UCSD-AML1 (cell line): ENCODE measurements around the gene KCNQ1OT1.

Experiments used
- DNase-seq: peaks from one replicate; lab custom pipeline; 2025; ENCODE audit not compliant: unreplicated experiment; lab: John Stamatoyannopoulos, UW

The KCNQ1OT1 gene

DNA sequence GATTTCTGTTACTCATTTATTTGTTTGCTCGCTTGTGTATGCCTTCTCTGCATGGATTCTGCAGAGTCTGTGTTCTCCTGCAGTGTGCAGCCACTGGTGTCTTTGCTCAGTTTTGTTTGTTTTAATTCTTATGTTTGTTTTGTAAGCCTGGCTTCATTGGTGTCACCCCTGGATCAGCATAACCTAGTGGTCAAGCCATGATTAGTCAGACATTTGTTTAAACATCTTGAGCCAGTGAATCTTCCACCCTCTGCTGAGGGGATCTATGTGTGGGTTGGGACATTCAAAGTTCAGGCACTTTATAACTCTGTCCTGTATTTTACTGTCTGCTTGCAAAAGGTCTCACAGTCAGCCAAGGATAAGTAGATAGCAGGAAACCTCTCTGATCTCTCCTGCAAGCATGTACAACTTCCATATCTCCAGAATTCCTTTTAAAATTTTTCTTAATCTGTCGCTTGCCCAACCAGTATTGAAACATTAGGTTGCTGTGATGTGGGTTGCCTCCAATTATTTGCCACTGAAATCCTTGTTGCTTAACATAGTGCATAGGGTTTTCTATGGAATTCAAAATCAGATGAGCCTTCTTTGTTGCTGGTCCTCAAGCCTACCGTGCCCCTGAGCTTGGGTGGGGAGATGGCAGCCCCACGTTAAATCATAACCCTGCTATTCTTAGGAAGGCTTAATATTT lies 86.8 kb downstream of the KCNQ1OT1 start:
- no peak for DNase-seq

DNA sequence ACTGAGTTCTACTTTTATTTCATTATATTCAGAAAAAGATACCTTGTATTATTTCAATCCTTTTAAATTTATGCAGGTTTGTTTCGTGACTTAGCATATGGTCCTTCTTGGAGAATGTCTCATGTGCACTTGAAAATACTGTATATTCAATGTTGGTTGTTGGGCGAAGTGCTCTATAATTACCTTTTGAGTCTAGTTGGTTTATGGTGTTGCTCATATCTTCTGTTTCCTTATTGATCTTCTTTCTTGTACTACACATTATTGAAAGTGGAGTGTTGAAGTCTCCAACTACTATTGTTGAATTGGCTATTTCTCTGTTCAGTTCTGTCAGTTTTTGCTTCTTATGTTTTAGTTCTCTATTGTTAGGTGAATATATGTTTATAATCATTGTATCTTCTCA lies 90.4 kb downstream of the KCNQ1OT1 start:
- no peak for DNase-seq

DNA sequence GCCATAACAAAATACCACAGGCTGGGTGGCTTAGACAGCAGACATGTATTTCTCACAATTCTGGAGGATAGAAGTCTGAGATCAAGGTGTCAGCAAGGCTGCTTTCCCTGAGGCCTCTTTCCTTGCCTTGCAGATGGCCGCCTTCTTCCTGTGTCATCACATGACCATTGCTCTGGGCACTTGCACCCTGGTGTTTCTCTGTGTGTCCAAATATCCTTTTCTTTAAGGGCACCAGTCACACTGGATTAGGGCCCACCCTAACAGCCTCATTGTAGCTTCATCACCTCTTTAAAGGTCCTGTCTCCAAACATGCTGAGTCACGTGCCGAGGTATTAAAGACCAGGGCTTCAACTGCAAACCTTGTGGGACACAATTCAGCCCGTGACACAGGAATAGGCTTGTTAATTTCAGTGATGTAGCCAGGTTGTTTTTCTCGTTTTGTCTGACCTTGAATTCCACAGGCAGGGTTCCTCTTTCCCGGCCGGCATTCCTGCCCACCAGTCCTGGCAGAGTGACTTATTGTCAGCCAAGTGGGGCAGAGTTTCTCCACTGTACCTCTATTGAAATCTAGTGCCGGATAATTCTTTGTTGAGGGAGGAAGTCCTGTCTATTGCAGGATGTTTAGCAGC lies 100.1 kb downstream of the KCNQ1OT1 start:
- DNase-seq, result no peak

DNA sequence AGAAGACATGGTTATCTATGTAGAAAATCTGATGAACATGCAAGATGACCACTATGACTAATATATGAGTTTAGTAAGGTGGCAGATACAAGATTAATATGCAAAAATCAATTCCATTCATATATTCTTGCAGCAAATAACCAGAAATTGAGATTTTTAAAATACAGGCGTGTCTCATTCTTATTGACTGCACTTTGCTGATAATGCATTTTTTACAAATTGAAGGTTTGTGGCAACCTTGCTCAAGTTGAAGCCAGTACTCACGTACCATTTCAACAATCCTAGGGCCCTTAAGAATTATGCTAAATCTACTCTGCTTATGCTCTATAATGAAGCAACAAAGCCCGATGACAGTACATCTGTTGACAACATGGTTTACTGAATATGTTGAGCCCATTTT lies 104.6 kb downstream of the KCNQ1OT1 start:
- no peak for DNase-seq

DNA sequence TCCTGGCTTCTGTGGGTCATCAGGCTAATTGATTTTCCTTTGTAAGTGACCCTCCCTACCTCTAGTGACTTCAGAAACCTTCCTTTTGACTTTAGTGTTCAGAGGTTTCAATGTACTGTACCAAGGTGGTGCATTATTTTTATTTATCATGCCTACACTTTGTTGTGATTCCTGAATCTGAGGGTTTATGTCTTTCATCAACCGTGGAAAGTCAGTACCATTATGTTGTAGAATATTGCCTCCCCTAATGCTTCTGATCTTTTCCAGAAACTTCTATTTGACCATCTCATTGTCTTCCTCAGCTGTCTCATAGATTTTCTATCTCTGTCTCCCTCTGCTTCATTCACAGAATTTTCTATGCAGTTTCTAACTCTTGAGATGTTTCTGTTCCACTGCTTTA lies 105.5 kb downstream of the KCNQ1OT1 start:
- DNase-seq, result no peak

DNA sequence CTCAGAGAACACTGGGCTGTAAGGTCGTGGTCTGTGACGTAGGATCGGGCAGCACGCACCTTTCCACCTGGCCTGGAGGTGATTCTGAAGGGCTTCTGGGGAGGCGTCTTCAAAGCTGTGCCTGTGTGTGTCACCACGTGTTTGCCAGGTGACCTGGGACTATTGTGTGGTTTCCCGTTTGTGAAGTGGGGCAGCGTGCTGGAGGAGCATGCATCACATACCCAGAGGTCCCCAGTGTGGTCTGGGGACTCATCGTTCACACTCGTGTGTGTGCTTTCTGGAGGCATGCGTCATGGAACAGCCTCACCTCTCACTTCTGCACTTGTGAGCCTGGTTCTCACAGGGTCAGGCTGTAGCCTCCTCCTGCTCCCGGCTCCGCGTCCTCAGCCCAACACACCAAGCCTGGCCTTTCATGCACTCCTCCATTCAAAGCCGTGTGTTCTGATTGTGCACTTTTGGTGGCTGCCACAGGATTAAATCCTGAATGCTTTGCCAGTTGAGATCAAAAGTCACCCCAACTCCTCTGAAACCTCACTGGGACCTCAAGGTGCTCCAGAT lies 106.3 kb downstream of the KCNQ1OT1 start:
- no peak for DNase-seq

DNA sequence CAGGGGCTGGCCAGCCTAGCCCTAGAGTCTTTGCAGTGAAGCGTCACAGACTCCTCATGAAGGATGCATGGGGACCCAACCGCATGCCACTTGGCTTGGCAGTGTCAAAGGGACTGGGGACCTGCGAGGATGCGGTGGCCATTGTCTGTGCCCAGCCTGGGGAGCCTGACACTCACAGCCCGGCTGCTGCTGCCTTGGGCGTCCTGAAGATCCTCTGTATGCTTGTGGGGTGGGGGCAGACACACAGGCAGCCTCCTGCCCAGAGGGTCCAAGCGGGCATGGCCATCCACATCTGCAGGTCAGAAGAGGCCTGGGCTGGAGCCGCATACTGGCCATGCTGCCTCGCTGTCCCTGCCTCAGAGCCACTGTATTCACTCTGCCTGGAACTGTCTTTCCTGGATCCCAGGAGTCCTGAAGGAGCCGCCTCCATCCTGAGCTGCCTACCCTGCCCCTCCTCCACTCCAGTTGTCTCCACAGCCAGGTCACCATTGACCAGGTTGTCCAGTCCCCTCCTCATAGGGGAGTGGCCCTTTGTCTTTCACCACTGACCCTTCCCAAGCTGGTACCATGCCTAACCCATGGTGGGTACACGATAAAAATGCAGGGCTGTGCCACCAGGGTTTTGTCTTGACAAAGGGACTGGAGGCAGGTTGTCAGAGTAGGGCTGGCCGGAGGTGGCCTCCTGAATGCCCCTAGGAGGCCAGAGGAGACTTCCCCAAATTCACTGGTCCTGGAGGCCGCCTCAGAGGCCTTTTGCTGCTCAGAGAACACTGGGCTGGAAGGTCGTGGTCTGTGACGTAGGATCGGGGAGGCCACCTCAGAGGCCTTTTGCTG lies 107.0 kb downstream of the KCNQ1OT1 start:
- DNase-seq, result no peak

DNA sequence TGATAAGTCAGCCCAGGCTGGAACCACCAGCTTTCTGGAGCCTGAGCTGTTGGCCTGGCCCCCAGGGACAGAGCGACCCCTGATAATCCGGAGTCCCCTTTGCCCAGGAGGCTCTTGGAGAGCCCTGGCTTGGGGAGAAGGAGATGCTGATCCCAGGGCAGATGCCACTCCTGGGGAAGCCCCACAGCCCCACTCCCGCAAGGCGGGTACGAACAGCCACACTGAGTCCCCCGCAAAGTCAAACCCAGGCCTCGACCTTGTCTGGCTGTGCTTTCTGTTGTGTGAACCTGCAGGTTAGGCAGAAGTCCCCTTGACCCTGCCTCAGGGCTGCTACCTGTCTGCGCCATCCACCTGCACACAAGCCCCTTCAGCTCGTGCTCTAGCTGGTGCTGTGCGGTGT lies 108.0 kb downstream of the KCNQ1OT1 start:
- DNase-seq, result no peak

DNA sequence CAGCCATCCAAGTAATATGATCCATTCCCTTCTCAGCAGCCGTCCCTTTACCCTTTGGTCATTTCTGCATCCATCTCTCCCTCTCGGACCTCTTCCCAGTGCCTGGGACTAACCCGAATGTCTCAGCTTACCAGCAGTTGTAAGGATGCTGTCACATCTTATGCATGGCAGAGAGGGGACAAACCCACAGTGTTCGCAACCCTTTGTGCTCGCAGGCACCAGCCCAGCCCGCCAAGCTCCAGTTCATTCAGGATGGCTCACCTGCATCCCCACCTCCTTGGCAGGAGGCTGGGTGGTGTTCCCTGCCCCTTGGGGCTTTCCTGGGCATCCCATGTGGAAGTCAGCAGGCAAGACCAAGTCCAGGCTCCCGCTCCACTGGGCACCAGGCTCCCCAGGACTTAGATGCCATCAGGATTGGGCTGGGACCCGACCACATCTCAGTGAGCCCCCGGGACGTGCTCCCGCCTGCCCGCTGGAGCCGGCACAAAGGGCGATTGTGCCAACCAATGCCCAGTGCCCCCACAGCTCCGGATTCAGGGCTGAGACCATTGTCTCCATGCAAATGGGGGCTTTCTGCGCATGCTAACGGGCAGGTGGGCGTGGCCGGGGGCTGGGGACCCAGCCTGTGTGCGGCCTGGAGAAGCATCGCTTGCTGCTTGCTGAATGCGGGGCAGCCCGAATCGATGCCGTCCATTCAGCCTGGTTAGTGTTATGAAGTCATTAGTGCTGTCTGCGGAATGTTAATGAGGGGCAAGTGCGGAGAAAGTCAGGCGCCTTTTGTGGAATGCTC lies 108.6 kb downstream of the KCNQ1OT1 start:
- DNase-seq, result no peak

DNA sequence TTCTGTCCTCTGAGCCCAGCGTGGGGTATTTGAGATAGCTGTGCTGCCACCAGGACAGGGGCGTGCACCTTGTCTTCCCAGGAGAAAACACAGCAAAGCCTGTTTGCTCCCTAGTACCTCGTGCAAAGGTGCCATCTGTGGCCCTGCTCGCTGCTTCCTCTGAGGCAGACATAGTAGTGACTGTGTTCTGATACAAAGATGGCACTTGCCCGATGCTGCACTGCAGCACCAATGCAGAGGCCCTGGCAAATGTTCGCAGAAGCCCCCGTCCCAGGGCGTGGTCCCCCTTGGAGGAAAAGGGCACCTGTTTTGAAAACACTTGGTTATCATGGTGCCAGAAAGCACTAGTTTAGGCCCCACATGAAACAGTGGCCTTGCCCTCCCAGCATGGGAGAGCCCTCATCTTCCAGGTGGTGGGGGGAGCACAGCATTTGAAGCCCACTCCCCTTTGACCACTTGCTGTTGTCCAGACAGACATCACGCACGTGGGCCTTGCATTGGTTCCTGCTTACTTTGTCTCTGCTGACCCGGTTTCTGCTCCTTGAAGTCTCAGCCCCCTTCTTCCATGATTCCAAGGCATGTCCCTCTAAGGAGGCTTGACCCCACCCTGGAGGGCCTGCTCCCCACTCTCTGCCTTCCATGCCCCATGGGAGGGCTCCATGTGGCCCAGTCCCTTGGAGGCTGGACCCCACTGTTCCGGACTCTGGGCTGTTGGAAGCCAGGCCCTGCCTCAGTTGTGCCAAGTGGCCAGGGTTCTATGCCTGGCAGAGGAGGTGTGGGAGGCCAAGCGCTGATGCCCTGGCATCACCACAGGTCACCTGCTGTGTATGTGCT lies 109.4 kb downstream of the KCNQ1OT1 start:
- no peak for DNase-seq

DNA sequence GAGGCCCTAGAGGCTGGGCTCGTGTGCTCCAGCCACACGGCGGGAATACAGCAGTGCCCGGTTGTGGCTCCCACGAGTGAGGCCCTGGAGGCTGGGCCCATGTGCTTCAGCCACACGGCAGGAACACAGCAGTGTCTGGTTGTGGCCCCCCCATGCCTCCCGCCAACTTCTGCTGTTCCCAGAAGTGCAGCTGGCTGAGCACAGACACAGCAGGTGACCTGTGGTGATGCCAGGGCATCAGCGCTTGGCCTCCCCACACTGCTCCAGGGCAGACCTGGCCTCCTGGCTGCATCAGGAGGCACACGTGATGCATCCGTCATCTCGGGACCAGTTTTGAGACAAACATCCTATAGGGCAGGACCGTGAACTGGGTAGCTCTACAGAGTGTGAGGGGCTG lies 110.3 kb downstream of the KCNQ1OT1 start:
- no peak for DNase-seq

DNA sequence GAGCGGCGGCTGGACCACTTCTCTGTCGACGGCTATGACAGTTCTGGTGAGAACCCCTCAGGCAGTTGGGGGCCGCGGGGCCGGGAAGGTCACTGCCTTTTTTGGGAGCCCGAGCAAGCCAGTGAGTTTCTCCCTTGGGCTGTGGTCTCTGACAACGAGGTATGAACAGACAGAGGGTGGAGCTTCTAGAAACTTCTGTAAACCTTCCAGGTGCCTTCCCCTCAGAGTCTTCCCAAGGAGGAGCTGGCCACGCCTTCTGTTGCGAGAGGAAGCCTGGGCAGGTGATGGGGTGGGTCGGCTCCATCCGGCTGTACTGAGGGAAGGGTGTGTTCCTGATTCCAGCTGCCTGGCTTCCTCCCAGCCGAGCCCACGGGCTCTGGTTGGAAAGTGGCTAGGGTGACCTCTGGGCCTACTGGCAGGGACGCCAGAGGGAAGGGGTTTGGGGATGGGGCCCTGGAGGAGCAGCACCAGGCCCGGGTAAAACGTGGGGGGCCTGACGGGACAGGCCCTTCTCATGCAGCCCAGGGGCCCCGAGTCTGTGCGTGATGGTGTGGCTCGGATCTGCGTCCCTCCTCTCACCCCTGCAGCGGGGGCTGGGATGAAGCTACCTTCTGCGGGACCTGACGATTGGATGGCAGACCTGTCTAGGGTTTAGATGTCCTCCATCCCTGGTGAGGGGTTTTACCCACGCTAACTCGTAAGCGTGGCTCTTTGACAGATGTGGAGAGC lies 110.8 kb downstream of the KCNQ1OT1 start:
- no peak for DNase-seq

DNA sequence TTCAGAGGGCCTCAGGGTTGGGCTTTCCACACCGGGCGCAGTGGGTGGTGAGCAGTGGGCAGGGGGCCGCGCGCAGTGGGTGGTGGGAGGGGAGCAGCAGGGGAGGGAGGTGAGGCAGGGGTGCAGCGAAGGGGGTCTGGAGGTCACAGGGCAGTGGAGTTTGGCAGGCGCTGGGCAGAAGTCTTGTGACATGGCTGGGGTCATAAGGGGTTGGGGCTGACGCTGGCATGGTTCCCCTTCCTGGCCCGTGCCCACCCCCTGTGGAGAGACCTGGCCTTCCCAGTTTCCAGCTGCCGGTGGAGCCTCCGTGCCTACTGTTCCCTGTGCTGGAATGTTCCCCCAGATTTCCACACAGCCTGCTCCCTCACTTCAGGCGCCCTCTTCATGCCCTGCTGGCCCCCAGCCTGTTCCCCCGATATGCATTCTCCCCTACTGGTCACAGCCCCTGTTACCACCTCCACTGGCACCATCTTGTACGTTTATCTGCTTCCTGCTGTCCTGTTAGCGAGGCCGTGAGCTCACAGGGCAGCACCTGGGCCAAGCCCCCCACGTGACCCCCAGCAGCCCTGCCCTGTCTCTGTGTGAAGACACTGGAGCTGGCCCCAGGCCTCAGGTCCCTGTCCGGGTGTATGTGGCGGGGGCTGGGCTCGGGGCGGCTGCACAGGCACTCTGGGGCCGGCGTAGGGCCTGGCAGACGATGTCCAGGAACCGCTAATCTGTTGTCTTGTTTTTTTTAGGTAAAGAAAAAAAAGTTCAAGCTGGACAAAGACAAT lies 111.6 kb downstream of the KCNQ1OT1 start:
- no peak for DNase-seq

DNA sequence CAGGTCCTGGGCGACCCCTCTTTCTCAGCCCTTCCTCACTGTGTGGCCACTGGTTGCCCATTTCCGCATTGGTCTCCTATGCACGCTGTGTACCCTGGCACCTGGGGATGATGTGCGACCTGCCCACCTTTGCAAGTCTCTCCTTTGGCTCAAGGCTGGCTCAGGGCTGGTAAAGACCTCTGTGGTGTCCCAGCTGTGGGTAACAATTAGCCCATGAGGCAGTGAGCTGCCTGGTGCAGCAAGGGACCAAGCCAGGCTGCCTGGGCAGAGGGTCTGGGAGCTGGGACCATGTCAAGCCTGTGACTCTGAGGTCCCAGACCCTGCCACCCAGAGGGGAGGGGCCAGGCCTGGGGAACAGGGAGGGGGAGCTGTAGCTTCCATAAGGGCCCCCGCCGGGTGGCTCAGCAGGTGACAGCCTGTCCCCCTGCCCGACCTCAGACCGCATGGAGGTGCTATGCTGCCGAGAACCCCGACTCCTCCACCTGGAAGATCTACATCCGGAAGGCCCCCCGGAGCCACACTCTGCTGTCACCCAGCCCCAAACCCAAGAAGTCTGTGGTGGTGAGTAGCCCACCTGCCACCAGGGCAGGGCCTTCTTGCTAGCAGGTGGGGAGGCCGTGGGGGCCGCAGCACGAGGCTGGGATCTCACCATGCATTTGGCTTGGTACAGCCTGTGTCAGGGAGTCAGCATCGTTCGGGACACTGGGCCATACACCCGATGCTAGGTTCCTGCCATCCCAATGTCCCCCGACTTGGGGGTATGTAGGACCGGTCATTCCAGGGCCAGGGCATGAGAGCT lies 112.5 kb downstream of the KCNQ1OT1 start:
- DNase-seq, result no peak

DNA sequence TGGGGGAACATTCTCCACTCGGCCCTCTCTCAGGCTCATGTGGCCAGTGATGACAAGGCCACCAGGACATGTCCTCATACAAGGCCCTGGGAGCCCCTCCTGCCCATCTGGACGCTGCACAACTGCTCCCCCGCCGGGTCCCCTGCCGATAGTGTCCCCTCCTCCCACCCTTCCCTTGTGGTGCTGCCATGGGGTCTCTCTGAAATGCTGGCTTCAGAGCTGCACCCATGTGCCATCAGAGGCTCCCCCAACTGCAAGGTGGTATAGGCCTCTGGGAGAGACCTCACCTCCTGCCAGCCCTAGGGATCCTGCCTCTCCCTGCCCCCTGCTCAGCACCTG lies 113.0 kb downstream of the KCNQ1OT1 start:
- DNase-seq, result no peak

DNA sequence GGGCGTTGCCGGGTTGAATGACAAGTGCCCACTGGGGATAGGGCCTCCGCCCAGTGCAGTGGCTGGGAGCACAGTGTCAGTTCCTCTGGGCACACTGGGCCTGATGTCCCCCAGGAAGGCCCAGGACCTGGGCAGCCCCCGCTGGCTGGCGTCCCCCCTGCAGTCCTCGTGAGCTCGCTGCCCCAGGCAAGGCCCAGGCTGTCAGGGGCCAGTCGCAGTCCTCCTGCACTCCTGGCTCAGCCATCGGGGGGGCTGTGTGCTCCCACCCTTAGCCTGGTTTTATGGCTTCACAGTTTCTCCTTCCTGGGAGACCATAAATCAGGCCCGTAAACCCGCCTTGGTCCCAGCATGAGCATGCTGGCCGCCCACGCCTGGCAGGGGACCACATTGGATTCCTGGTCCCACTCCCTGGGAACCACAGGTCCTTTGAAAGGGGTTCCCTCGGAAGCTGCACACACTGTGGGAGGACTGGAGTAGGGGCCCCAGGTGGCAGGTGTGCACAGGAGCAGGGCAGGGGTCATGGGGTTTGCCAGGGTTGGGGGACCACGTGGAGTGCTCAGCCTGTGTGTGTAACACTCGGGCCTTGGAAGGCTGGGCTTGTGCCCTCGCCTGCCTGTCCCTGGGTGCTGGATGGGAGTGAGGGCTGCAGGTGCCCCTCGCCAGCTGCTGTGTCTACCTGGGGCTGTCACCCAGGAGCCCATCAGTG lies 113.6 kb downstream of the KCNQ1OT1 start:
- no peak for DNase-seq

DNA sequence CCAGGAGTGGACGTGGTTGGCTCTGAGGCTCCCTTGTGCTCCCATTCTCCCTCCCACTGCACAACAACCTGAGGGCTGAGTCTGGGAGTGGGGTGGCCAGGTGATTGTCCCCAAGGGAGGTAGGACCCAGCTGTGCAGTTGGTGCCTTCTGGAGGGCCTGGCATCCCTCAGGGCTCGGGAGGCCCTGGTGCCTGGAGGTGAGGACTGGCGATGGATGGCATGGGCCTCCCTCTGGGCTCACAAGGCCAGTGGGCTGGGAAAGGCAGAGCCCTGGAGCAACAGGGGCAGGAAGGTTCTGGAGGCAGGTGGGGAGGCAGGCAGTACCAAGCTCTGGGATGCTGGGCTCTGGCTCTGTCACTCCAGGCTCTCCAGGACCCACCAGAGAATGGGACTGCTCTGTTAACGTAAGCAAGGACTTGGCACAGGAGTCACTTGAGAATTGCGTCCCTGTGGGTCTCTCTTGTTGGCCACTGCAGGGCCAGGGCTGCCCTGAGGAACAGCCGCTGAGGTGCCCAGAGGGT lies 114.2 kb downstream of the KCNQ1OT1 start:
- no peak for DNase-seq
